GM18861 (cell line): ENCODE results near the gene TELO2.
"Not testable (repeated sequence)": the region's sequence is repeated elsewhere in the genome, so short reads cannot be mapped to it uniquely, and the experiment has no call there.

Experiments
- ATAC-seq: cut with Tn5 transposase; IDR thresholded peaks from one replicate; pipeline ENCODE4 v1.9.1; 2021; ENCODE audit not compliant: unreplicated experiment

The TELO2 gene

DNA sequence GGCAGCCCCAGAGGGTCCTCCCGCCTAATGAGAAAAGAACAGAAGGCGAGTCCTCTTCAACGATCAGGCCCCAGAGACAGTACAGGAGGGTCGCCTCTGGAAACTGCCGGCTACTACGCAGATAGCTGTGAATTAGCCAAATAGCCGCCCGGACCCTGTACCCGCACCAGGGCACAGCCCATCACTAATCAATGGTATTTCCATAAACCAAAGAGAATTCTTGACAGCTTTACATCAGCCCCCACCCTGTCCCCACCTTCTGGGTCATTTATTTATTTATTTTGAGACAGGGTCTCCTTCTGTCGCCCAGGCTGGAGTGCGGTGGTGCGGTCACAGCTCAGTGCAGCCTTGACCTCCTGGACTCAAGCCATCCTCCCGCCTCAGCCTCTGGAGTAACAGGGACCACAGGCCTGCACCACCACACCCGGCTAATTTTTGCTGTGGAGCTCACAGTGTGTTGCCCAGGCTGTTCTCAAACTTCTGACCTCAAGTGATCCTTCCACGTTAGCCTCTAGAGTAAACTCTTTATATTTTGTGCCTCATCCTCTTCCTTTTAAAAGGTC lies 17.5 kb upstream of the TELO2 start:
- ATAC-seq, result no peak

DNA sequence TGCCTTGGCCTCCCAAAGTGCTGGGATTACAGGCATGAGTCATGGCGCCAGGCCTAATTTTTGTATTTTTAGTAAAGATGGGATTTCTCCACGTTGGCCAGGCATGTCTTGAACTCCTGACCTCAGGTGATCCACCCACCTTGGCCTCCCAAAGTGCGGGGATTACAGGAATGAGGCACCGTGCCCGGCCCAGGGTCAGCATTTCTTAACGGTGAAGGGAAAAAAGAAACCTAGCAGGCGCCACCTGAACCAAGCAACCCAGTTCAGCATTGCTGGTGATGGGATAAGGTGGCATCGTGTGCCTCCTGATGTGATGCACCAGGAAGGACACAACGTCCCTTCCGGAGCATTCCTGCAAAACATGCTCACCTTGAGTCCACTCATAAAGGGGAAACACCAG lies 16.1 kb upstream of the TELO2 start:
- ATAC-seq, result no peak

DNA sequence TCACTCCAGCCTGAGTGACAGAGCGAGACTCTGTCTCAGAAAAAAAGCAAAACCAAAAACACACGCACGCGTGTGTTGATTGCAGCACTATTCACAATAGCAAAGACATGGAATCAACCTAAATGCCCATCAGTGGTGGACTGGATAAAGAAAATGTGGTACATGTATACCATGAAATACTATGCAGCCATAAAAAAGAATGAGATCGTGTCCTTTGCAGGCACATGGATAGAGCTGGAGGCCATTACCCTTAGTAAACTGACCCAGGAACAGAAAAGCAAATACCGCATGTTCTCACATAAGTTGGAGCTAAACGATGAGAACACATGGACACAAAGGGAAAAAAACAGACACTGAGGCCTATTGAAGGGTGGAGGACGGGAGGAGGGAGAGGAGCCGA lies 14.2 kb upstream of the TELO2 start:
- ATAC-seq, result not testable (repeated sequence)

DNA sequence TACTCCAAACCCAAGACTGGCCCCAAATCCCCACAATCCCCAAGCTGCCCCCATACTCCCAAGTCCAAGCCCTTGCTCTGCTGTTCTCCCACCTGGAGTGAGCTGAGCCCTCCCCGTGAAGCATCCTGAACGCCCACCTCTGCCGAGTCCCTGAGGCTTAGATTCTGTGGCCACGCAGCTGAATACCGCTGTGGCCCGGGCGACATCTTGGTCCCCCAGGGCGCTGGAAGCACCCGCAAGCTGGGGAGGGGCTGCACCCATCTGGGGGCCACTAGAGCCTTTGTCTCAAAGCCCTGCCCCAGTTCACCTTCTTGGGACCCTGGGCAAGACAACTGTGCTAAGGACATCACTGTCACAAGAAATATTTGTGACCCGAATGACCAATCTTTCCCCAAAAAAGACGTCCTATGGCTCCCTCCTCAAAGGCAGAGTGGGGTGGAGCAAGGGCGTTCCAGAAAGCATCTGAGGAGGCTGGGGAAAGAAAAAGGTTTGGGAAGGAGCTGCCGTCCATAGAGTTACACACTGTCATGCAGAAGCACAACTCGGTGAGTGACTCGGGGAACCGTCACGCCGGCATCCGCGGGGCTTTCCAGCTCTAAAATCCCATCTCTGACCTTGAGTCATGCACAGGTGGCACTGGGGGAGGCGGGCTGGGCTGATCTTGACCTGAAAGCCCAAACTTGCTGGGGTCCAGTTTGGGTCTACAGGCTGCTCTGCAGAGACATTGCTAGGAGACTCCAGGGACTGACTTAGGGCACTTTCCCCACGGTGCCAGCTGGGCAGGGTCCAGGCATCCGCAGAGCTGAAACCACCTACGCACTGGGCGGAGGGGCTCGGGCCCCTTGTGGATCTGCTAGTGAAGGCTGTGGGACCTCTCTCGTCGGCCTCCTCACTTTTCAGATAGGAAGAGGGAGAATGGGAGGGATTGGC lies 11.0 kb upstream of the TELO2 start:
- ATAC-seq, result no peak

DNA sequence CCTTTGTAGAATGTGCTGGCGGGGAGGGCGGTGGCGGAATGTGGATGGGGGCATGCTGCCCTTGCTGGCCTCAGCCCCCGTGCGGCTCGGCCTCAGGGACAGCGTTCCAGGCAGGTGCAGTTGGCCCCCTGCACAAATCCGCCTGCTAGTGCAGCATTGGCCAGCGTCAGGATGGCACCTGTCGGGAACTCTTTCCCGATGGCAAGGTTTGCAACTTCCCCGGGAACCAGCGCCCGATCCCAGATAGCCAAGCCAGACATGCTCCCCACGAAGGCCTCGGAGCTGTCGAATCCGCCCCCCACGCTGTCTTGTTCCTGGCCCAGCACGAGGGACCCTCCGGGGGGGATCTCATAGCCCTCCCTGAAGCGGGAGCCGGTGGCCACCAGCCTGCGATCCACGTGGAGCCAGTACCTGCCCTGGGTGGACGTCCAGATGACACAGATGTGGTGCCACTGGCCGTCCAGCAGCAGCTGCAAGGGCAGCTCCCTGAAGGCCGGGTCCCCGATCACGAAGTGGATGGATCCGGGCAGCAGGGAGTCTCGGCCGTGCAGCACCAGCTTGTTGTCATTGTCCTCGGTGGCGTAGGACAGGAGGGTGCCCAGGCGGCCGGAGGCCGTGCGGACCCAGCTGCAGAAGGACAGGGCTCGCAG lies 7.2 kb upstream of the TELO2 start:
- no peak for ATAC-seq

DNA sequence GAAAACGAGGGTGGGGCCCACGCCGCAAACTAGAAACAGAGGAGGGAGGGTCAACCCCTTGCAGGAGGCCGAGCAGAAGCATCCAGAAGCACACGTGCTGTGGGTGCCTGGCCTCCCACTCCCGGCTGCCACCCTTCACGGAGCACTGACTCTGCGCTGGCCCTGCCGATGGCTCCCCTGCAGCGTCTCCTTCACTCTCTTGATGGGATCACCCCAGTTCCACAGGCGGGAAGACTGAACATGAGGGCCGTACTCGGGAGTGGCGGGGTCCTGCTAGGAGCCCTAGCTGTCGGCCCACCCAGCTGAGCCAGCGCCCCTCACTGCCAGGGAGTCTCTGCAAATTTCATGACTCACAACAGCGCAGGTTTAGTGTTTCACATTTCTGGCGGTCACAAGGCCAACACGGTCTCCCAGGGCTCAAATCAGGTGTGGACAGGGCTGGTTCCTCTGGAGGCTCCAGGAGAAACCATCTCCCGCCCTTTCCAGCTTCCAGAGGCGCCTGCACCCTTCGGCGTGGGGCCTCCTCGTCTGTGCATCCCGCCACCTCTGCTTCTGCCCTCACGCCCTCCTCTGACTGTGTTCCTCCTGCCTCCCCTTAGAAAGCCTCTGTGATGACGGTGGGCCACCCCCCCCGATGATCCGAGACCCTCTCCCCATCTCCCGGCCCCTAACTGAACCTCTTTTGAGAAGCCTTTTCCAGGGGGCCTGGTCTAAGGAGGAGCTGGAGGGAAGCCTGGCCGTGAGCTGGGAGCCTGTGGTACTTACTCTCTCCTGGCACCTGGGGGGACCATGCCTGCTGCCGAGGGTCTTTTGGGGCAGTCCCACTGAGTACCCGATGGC lies 6.4 kb upstream of the TELO2 start:
- no peak for ATAC-seq

DNA sequence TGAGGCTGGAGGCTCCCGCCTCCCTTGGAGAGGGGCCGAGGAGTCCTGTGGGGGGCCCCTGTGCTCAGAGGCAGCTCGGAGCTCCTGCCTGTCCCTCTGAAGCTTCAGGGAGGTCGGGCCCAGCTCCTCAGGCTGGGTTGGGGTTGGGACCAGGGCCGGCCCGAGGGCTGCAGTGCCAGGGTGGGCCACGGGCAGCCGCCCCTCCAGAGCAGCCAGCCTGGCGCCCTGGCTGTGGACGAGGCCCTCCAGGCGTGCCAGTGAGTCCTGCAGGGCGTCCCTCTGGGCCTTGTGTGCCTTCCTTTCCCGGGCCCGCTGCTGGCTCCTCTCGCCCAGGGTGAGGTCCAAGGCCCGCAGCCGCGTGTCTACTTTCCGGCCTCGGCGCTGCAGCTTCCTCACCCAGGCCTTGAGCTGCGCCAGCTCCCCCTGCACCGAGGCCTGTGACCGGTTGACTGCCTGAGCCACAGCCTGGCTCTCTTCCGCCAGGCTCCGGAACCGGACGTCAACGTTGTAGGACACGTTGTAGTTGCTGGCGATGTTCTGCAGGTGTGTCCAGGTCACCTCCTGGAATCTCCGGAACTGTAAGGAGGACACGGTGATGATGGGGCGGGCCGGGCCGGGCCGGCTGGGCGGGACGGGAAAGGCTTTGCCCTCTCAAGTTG lies 5.6 kb upstream of the TELO2 start:
- no peak for ATAC-seq

DNA sequence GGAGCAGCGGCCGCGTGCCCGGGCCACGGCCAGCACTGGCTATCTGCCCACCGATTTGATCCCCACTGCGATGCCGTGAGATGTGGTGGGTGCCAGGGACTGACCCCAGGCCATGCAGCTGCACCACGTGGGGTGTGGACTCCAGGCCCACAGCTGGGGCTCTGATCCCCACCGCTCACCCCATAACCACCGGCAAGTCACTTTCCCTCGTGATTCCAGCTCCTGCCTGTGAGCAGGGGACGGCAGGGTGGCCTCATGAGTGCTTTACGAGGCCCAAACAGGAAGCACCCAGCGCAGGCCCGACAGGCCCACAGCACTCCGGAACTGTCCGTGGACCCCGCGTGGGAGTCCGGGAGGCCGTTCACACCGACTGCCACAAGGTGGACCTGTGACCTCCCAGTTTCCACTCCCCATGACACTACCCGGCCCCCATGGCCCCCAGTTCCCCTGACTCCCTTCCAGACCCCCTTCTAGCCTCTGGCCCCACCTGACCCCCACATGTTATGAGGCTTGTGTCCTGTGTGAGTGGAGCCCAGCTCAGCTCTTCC lies 5.0 kb upstream of the TELO2 start:
- ATAC-seq, result no peak

DNA sequence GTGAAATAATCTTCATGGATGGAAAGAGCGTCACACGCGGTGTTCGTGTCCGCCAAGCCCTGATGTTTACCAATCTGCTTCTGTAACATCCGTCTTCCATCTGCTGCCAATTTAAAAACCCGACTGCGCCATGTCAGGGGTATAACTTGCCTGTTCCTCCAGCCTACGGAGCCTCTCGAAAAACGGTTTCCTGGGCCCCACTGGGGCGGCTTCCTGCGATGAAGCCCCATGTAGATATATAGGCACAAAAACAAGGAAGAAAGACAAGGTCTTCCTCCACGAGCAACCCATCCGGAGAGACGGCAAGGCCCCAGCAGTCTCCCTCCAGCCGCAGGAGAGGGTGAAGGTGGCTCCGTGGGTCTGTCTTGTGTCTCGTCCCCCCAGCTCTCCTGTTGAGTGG lies 4.5 kb upstream of the TELO2 start, which contains the start of gene PTX4:
TSS of gene PTX4 (minus strand) at position 326 of the 400 bp plus-strand sequence. CDS start at position 291, 35 bp downstream.
- ATAC-seq, result no peak

DNA sequence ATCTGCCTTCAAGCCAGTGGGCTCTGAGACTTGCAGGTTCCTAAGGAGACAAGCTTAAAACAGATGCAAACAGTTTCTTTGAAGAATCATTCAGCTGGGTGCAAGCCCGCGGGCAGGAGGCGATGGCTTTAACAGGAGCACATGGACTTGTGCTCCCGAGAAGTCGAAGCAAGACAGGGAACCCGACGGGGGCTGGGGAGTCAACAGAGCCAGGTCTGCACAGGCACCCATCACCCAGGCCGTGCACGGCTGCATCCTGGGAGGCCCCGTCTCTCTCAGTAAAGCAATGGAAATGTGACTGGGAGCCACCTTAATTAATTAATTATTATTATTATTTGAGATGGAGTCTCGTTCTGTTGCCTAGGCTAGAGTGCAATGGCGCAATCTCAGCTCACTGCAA lies 4.1 kb upstream of the TELO2 start:
- ATAC-seq, result no peak

DNA sequence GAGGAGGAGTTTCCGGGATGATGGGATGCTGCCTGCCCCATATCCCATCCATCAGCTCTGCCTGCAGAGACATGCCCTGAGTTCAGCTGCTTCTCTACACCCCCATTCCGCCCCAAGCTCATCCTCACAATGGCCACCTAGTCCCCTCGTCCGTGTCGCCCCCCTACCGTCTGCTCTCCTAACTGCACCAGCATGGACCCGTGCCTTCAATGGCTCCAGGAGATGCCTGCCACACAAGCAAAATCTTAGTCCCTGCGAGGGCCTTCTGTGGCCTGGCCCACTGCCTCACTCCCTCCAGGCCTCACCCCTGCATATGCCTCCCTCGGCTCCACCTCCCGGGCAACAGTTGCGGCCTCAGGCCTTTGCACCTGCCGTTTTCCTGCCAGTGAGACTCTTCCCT lies 1.8 kb upstream of the TELO2 start:
- ATAC-seq, result no peak

DNA sequence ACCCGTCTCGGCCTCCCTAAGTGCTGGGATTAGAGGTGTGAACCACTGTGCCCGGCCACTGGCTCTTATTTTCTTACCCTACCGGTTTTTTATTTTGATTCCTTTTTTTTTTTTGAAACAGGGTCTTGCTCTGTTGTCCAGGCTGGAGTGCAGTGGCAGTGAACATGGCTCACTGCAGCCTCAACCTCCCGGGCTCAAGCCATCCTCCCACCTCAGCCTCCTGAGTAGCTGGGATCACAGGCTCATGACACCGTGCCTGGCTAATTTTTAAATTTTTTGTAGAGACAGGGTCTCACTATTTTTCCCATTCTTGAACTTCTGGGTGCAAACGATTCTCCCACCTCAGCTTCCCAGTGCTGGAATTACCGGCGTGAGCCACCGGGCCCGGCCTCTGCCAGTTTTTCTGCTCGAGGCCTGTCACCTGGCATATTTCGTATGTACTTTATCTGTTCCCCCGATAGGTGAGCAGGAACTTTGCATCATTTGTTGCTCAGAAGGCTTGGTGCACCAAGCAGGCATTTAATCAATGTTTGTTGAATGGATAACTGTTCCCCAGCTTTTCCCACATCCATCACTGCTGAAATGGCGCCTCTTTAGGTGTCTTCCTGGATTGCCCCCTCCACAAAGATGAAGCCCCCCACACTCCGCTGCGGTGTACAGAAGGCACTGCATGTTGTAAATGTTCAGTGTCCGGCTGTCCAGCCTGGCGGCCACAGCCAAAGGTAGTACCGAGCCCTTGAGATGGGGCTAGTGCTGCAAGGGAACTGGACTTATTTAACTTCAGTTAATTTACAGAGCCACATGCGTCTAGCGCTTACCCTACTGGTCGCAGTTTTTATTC lies 858 bp upstream of the TELO2 start:
- ATAC-seq, result no peak

DNA sequence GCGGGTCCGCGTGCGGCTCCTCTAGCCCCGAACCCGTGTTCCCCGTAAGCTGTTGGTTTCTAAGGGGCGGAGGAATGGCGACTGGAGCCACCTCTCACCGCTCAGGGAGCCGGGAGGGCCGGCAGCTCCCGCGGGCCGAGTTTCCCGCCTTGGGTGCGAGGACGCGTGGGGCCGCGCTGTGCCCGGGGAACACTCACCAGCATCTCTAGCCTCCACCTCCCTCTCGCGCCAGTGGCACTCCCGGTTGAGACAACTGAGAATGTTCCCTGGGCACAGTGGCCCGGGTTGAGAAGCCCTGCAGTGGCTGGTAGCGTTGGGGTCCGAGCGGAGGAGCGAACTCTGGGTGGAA lies 560 bp downstream of the TELO2 start:
- ATAC-seq, result no peak

DNA sequence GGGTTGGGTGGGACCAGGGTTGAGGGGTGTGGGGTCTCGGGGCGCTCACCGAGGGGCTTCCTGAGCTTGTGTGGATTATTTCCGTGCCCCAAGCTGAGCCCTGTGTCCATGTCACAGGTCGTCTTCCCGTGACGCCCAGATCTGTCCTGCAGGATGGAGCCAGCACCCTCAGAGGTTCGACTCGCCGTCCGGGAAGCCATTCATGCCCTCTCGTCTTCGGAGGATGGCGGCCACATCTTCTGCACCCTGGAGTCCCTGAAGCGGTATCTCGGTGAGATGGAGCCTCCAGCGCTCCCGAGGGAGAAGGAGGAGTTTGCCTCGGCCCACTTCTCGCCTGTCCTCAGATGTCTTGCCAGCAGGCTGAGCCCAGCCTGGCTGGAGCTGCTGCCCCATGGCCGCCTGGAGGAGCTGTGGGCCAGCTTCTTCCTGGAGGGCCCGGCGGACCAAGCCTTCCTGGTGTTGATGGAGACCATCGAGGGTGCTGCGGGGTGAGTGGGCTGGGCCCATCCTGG lies 1.0 kb downstream of the TELO2 start:
- ATAC-seq, result no peak

DNA sequence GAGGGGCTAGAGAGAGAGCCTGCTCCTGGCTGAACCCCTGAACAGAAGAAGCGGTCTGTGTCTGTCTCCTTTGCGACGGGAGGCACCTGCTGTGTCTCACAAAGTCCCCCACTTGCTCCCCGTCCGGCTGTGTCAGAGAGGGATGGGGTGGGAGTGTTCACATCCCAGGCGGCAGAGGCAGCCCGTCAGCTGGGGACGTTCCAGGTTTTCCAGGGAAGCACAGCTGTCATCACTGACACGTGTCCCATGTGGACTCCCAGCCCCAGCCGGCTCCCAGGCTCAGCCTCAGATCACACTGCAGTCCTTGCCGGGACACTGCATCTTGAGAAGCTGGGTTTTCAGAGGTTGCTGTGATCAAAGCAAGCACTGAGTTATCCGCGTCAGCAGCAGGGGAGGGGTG lies 1.6 kb downstream of the TELO2 start:
- no peak for ATAC-seq

DNA sequence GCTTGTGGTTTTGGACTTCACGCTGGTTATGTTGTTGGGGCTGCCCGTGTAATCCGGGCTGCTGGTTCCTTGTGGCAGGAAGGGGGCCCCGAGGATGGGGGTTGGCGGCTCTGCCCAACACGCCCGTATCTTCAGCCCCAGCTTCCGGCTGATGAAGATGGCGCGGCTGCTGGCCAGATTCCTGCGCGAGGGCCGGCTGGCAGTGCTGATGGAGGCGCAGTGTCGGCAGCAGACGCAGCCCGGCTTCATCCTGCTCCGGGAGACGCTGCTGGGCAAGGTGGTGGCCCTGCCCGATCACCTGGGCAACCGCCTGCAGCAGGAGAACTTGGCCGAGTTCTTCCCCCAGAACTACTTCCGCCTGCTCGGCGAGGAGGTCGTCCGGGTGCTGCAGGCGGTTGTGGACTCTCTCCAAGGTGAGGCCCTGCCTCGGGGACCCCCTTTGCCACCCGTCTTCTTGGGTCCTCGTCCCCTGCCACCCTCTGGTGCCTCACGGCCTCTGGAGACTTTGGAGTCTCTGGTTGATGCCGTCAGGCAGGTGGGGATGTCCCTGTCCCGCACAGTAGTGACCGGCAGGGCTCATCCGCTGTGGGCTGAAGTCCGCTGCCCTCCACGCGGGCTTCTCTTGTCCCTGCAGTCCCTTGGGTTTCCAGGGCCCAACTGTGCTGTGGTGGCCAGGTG lies 2.2 kb downstream of the TELO2 start:
- no peak for ATAC-seq

DNA sequence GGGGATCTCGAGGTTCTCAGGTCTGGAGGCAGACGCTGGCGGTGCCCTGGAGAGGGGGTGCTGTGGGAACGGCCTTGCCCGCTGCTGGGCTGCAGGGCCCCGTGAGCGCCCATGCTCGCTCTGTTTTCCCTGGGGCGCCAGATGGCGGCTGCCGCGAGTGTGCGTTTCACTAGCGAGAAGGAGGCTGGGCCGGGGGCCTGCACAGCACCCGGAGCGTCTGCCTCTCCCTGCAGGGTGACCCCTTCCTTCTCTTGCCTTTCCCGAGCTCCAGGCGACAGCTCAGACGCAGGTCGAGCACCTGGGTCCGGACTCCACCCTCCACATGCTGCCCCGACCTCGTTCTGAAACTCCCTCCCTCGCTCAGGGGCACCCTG lies 2.7 kb downstream of the TELO2 start:
- ATAC-seq, result no peak

DNA sequence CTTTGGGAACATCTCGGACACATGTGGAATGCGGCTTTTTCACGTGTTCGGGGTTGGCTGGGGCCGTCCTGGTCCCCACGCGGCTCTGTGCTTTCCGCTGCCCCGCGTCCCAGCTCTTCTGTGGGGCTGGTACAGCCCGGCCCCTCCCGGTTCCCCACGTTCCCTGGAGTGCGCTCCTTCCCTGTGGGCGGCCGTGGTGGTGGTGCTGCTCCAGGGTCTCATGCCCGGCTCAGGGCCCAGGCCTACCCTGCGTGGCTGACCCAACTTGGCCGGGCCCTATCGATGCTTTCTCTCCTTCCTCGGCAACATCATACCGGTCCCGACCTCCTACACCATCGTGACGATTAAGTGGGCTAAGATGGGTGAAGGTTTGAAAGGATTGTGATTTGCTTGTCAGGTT lies 3.3 kb downstream of the TELO2 start:
- ATAC-seq, result no peak
